H9 (cell line): Measurements from ENCODE around the gene FBN3. TPM values are rescaled to one million over a fixed set of nuclear protein-coding genes. Genes with fewer than 3 reads are reported as not detected.

Experiments
- DNase-seq: peaks from one replicate; pipeline ENCODE4 v3.0.0-alpha.2; 2017
- H2AFZ ChIP-seq: one replicate; pipeline ENCODE4 v1.6.1; 2013; ENCODE audit warnings: mild to moderate bottlenecking, low read length, control low read depth, moderate library complexity
- H2AK5ac ChIP-seq: 2 replicates; pipeline ENCODE4 v1.6.1; 2013; ENCODE audit warnings: low read length, control low read depth, mixed read lengths; ENCODE audit not compliant: insufficient read length
- H2BK120ac ChIP-seq: one replicate; pipeline ENCODE4 v1.6.1; 2013; ENCODE audit warnings: low read depth, mild to moderate bottlenecking, low read length, control low read depth, inconsistent platforms; ENCODE audit not compliant: poor library complexity, severe bottlenecking
- H2BK12ac ChIP-seq: 2 replicates; pipeline ENCODE4 v1.6.1; 2013; ENCODE audit warnings: low read length, control low read depth, mixed read lengths, low read depth; ENCODE audit not compliant: insufficient read length
- H2BK15ac ChIP-seq: 2 replicates; pipeline ENCODE4 v1.6.1; 2013; ENCODE audit warnings: low read depth, low read length, control low read depth
- H2BK20ac ChIP-seq: one replicate; pipeline ENCODE4 v1.6.1; 2013; ENCODE audit warnings: low read depth, mild to moderate bottlenecking, low read length, control low read depth, inconsistent platforms; ENCODE audit not compliant: poor library complexity, severe bottlenecking
- H2BK5ac ChIP-seq: 2 replicates; pipeline ENCODE4 v1.6.1; 2013; ENCODE audit warnings: low read length, control low read depth, mixed read lengths; ENCODE audit not compliant: insufficient read length
- H3K14ac ChIP-seq: 2 replicates; pipeline ENCODE4 v1.6.1; 2013; ENCODE audit warnings: low read length, control low read depth; ENCODE audit not compliant: insufficient read depth
- H3K18ac ChIP-seq: 2 replicates; pipeline ENCODE4 v1.6.1; 2013; ENCODE audit warnings: low read depth, mild to moderate bottlenecking, mixed read lengths, low read length, control low read depth; ENCODE audit not compliant: insufficient read length
- H3K23ac ChIP-seq: 2 replicates; pipeline ENCODE4 v1.6.1; 2013; ENCODE audit warnings: low read length, control low read depth, mixed read lengths, low read depth; ENCODE audit not compliant: insufficient read length
- H3K23me2 ChIP-seq: 2 replicates; pipeline ENCODE4 v1.6.1; 2013; ENCODE audit warnings: low read depth, mild to moderate bottlenecking, mixed read lengths, low read length, control low read depth; ENCODE audit not compliant: insufficient read length, poor library complexity, severe bottlenecking
- H3K27ac ChIP-seq: 2 replicates; pipeline ENCODE4 v1.5.1; 2013; ENCODE audit warnings: low read length, control low read depth, mixed read lengths, low read depth; ENCODE audit not compliant: insufficient read length
- H3K27me3 ChIP-seq: 2 replicates; pipeline ENCODE4 v1.6.1; 2013; ENCODE audit warnings: low read length, control low read depth, inconsistent platforms; ENCODE audit not compliant: insufficient read depth
- H3K4ac ChIP-seq: 2 replicates; pipeline ENCODE4 v1.6.1; 2013; ENCODE audit warnings: low read depth, mild to moderate bottlenecking, control low read depth, inconsistent platforms, low read length, moderate library complexity
- H3K4me1 ChIP-seq: 2 replicates; pipeline ENCODE4 v1.6.1; 2013; ENCODE audit warnings: low read length, control low read depth, inconsistent platforms; ENCODE audit not compliant: insufficient read depth
- H3K4me2 ChIP-seq: 2 replicates; pipeline ENCODE4 v1.6.1; 2013; ENCODE audit warnings: low read length, control low read depth, mixed read lengths; ENCODE audit not compliant: insufficient read length, insufficient read depth
- H3K56ac ChIP-seq: 2 replicates; pipeline ENCODE4 v1.6.1; 2013; ENCODE audit warnings: low read depth, mild to moderate bottlenecking, mixed read lengths, low read length, control low read depth; ENCODE audit not compliant: insufficient read length
- H3K79me1 ChIP-seq: 2 replicates; pipeline ENCODE4 v1.6.1; 2013; ENCODE audit warnings: low read depth, mild to moderate bottlenecking, moderate library complexity, low read length, control low read depth, inconsistent platforms; ENCODE audit not compliant: insufficient read depth, poor library complexity, severe bottlenecking
- H3K79me2 ChIP-seq: 2 replicates; pipeline ENCODE4 v1.6.1; 2013; ENCODE audit warnings: low read length, control low read depth, inconsistent platforms; ENCODE audit not compliant: insufficient read depth
- H3K9ac ChIP-seq: 2 replicates; pipeline ENCODE4 v1.6.1; 2013; ENCODE audit warnings: low read length, control low read depth, mixed read lengths; ENCODE audit not compliant: insufficient read length; ENCODE audit errors: extremely low read depth
- H3K9me3 ChIP-seq: one replicate; pipeline ENCODE4 v1.6.1; 2013; ENCODE audit warnings: low read depth, low read length, inconsistent platforms; ENCODE audit not compliant: control insufficient read depth
- H3T11ph ChIP-seq: one replicate; pipeline ENCODE4 v1.6.1; 2013; ENCODE audit warnings: mild to moderate bottlenecking, low read length, control low read depth, inconsistent platforms
- H4K20me1 ChIP-seq: one replicate; pipeline ENCODE4 v1.6.1; 2013; ENCODE audit not compliant: control insufficient read depth, insufficient read length, insufficient read depth
- H4K5ac ChIP-seq: 2 replicates; pipeline ENCODE4 v1.6.1; 2013; ENCODE audit warnings: low read depth, mild to moderate bottlenecking, mixed read lengths, low read length, control low read depth; ENCODE audit not compliant: insufficient read length
- H4K8ac ChIP-seq: replicated peaks from 2 replicates; pipeline ENCODE4 v1.6.1; 2013; ENCODE audit warnings: low read length, control low read depth, mixed read lengths, low read depth; ENCODE audit not compliant: insufficient read length
- H4K91ac ChIP-seq: 2 replicates; pipeline ENCODE4 v1.6.1; 2013; ENCODE audit warnings: low read depth, mild to moderate bottlenecking, moderate library complexity, mixed read lengths, low read length, control low read depth; ENCODE audit not compliant: insufficient read length
- H3K27ac Mint-ChIP-seq, 3 experiments: 2 replicates in 2 of 3; 3 replicates in 1 of 3; pipeline ENCODE4 v1.8.0; 2020 to 2021; ENCODE audit warnings: mixed read lengths in 3 of 3, mild to moderate bottlenecking in 1 of 3, moderate library complexity in 1 of 3
- H3K27me3 Mint-ChIP-seq: 2 replicates; pipeline ENCODE4 v1.8.0; 2021; ENCODE audit warnings: low read depth, mild to moderate bottlenecking, moderate library complexity, mixed read lengths
- H3K36me3 Mint-ChIP-seq, 3 experiments: 2 replicates in 2 of 3; 3 replicates in 1 of 3; pipeline ENCODE4 v1.8.0; 2020 to 2021; ENCODE audit warnings: low read depth in 3 of 3, mixed read lengths in 3 of 3; ENCODE audit not compliant: insufficient read depth in 1 of 3
- H3K4me1 Mint-ChIP-seq, 2 experiments: 2 replicates each; pipeline ENCODE4 v1.8.0; 2020; ENCODE audit warnings: mixed read lengths in 2 of 2
- H3K4me3 Mint-ChIP-seq, 2 experiments: 2 replicates in 1 of 2; 3 replicates in 1 of 2; pipeline ENCODE4 v1.8.0; 2020 to 2021; ENCODE audit warnings: mild to moderate bottlenecking in 2 of 2, mixed read lengths in 2 of 2, moderate library complexity in 1 of 2
- H3K9me3 Mint-ChIP-seq, 2 experiments: 2 replicates in 1 of 2; 3 replicates in 1 of 2; pipeline ENCODE4 v1.8.0; 2020; ENCODE audit warnings: mild to moderate bottlenecking in 2 of 2, mixed read lengths in 2 of 2, moderate library complexity in 1 of 2
- WGBS: extraction: QIAGEN DNeasy Blood & Tissue Kit; methylation state at CpG from one replicate; pipeline ENCODE4 v1.1.7; 2013; ENCODE audit warnings: missing lambda C conversion rate, low lambda C conversion rate, mixed read lengths; ENCODE audit not compliant: insufficient read length; ENCODE audit errors: extremely low coverage; 5-methylcytosine and 5-hydroxymethylcytosine counted together
- total RNA-seq: library from RNA; stranded (reverse); gene quantifications from 2 replicates; pipeline ENCODE4 v1.2.1, GENCODE V29; 2021
- TF ChIP-seq, protein P1 (sequence below): fragments of 200-600 bp; sonication (generic); conservative IDR thresholded peaks from 3 replicates; pipeline ENCODE4 v1.8.0; 2021; ENCODE audit warnings: antibody characterized with exemption, mild to moderate bottlenecking

The FBN3 gene
- total RNA-seq, 1 experiment from 2014 or later = 31.0 TPM

GRCh38 chr19:8144273-8144995 is 5.0 kb downstream of the FBN3 start:
- H3K18ac ChIP-seq = no peak overlapping the region
- no peaks in the 10 kb centered on the region for H3K9me3 Mint-ChIP-seq
- H3K14ac ChIP-seq = no peak overlapping the region
- no peak overlapping the region for H2BK5ac ChIP-seq
- H3K27ac ChIP-seq = no peak overlapping the region
- H3K4me3 Mint-ChIP-seq = no peak overlapping the region
- H3K27ac Mint-ChIP-seq = peak overlapping the region in 1 of 3 experiments; percentile 39; a peak in 1 of 7 replicates
- H3K27me3 ChIP-seq = no peaks in the 10 kb centered on the region
- no peak overlapping the region for H2AK5ac ChIP-seq
- WGBS = no CpG with 5 or more reads among the region's 14 CpGs
- no peak overlapping the region for H4K5ac ChIP-seq
- H3K23me2 ChIP-seq = peaks cover 6% of the 10 kb centered on the region
- no peak for DNase-seq
- H3K4ac ChIP-seq = no peak overlapping the region
- no peaks in the 10 kb centered on the region for H3K79me1 ChIP-seq
- H3T11ph ChIP-seq = no peak overlapping the region
- no peak overlapping the region for H3K4me2 ChIP-seq
- H2AFZ ChIP-seq = no peak overlapping the region
- H3K4me1 ChIP-seq = no peaks in the 10 kb centered on the region
- H3K36me3 Mint-ChIP-seq = peaks cover 5 to 28% (median 16%) of the 10 kb centered on the region in 3 experiments; a peak in 6 of 7 replicates
- H3K56ac ChIP-seq = no peak overlapping the region
- H3K27me3 Mint-ChIP-seq = no peaks in the 10 kb centered on the region; the same call in 1 of the 2 replicates
- H3K9me3 ChIP-seq = no peaks in the 10 kb centered on the region
- H2BK12ac ChIP-seq = no peak overlapping the region
- H3K23ac ChIP-seq = no peak overlapping the region
- TF ChIP-seq, protein P1, sequence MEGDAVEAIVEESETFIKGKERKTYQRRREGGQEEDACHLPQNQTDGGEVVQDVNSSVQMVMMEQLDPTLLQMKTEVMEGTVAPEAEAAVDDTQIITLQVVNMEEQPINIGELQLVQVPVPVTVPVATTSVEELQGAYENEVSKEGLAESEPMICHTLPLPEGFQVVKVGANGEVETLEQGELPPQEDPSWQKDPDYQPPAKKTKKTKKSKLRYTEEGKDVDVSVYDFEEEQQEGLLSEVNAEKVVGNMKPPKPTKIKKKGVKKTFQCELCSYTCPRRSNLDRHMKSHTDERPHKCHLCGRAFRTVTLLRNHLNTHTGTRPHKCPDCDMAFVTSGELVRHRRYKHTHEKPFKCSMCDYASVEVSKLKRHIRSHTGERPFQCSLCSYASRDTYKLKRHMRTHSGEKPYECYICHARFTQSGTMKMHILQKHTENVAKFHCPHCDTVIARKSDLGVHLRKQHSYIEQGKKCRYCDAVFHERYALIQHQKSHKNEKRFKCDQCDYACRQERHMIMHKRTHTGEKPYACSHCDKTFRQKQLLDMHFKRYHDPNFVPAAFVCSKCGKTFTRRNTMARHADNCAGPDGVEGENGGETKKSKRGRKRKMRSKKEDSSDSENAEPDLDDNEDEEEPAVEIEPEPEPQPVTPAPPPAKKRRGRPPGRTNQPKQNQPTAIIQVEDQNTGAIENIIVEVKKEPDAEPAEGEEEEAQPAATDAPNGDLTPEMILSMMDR = no peak
- no peak overlapping the region for H2BK20ac ChIP-seq
- no peak overlapping the region for H4K8ac ChIP-seq
- H3K9ac ChIP-seq = no peak overlapping the region
- H4K91ac ChIP-seq = no peak overlapping the region
- H3K4me1 Mint-ChIP-seq = peaks cover 20 to 32% of the 10 kb centered on the region in 2 experiments
- no peaks in the 10 kb centered on the region for H3K79me2 ChIP-seq
- H2BK120ac ChIP-seq = no peak overlapping the region
- no peak overlapping the region for H2BK15ac ChIP-seq
- no peaks in the 10 kb centered on the region for H4K20me1 ChIP-seq
